Measurements from ENCODE around the gene RGS8.
"Not testable (repeated sequence)": the region's sequence is repeated elsewhere in the genome, so short reads cannot be mapped to it uniquely, and the experiment has no call there.

RGS8 gene

DNA sequence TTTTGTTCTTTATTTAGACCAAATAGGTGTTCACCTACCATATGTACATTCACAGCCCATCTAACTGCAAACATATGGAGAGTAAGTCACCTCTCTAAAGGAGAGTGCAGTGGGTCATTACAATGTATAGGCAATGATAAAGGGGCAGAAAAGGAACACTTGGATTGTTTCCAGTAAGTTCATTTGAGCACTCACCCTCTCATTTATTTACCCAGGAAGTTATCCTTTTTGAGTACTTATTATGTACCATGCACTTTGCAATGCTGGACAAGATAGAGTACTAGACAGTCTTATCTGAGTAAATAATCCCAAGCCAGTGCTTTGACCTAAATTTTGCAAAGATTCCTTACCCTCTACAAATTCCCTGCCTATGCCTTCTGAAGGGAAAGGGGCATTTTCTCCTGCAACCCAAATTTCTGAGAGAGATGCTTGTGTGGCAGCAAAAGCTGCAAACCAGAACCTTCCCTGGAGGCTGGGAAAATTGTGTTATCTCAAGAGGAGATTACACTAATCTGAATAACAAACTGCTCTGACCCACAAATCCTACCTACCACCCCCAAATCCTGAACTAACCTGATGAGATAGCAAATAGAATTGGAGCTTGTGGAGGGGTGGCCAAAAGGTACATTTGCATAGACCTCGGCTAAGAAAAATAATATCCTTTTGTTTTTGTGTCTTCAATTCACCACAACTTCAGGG, 18.6 kb upstream of the RGS8 start:
- H3K27ac ChIP-seq, result peak overlapping the region; percentile 3; the same call in 1 of the 2 replicates
- no peak for TF ChIP-seq CTCF (IDR thresholded peaks at IDR 0.05)
- no peak for TF ChIP-seq ZFX (IDR thresholded peaks at IDR 0.05; ENCODE audit: borderline replicate concordance)

- no peak overlapping the region for H3K27ac ChIP-seq
- TF ChIP-seq CTCF (IDR thresholded peaks at IDR 0.05) (no peak), ZFX (IDR thresholded peaks at IDR 0.05; ENCODE audit: borderline replicate concordance) (no peak)
Observed at GRCh38 chr1:182700351-182700709, 15.9 kb upstream of the RGS8 start.

GRCh38 chr1:182699393-182700350, 15.3 kb upstream of the RGS8 start:
- TF ChIP-seq CTCF (IDR thresholded peaks at IDR 0.05) (no peak), ZFX (IDR thresholded peaks at IDR 0.05; ENCODE audit: borderline replicate concordance) (no peak)
- H3K27ac ChIP-seq, result no peak overlapping the region

DNA sequence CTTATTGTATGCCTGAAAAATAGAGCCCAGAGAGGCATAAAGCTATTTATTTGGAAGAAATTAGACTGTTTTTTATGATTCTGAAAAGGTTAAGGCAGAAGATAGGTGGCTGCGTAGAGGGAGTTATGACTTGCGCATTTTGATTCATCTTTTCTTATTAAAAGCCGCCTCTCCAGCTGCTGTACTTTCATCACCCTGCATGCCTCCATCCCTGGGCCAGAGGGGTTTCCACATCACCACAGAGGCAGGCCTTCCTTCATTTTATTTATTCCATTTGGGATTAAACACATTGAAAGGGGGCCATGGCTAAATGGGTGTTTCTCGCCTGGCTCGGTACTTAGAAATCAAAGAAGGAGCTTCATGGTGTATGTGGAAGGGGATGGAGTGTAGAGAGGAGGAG, 14.6 kb upstream of the RGS8 start:
- no peak overlapping the region for H3K27ac ChIP-seq
- no peak for TF ChIP-seq CTCF (IDR thresholded peaks at IDR 0.05)
- TF ChIP-seq ZFX (IDR thresholded peaks at IDR 0.05; ENCODE audit: borderline replicate concordance), result no peak

DNA sequence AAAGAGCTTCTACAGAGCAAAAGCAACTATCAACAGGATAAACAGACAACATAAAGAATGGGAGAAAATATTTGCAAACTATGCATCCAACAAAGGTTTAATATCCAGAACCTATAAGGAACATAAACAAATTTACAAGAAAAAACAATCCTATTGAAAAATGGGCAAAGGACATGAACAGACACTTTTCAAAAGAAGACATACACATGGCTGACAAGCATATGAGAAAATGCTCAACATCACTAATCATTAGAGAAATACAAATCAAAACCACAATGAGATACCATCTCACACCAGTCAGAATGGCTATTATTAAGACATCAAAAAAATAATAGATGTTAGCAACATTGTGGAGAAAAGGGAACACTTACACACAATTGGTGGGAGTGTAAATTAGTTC, 8.8 kb upstream of the RGS8 start:
- not testable (repeated sequence) for H3K27ac ChIP-seq

DNA sequence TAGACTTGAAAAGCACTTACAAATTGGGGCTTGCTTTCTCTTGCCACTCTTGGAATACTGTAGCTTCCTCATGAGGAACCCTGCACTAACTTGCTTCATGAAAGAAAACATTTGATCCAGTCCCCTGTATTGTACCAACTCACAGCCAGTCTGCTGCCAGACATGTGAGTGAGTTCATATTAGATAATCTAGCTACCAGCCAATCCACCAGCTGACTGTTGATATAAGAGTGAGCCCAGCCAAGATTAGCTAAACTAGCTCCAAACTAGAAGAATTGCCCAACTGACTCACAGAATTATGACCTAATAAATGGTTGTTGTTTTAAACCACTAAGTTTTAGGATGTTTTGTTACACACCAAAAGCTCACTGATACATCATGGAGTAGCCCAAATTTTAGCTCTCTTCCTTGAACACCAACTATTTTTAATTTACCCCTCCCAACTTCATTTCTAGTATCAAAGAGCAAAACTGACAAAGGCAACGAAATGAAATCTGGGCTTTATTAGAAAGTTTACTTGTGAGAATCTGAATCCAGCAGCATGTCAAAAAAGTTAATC, 6.6 kb upstream of the RGS8 start:
- TF ChIP-seq CTCF (IDR thresholded peaks at IDR 0.05) (no peak), ZFX (IDR thresholded peaks at IDR 0.05; ENCODE audit: borderline replicate concordance) (no peak)
- H3K27ac ChIP-seq, result no peak overlapping the region

- TF ChIP-seq CTCF (IDR thresholded peaks at IDR 0.05) (no peak), ZFX (IDR thresholded peaks at IDR 0.05; ENCODE audit: borderline replicate concordance) (no peak)
- no peak overlapping the region for H3K27ac ChIP-seq
Observed at GRCh38 chr1:182688436-182689205, 4.2 kb upstream of the RGS8 start.

All from 22Rv1 (cell line).